Keratinocyte (primary cell): ENCODE measurements around the gene CEP43. TPM values are rescaled to one million over a fixed set of nuclear protein-coding genes. Genes with fewer than 3 reads are reported as not detected.

Experiments
- DNase-seq: peaks from one replicate; pipeline ENCODE4 v3.0.0-alpha.2; 2011; ENCODE audit warnings: low read depth, missing footprints, low spot score
- FAIRE-seq: peaks from 2 replicates; lab custom pipeline; 2011; peaks lifted over from hg19 to GRCh38; lab: Jason Lieb, UNC
- H2AFZ ChIP-seq: 2 replicates; pipeline ENCODE4 v1.6.0; 2012; ENCODE audit warnings: low read length, control low read depth, inconsistent platforms; ENCODE audit not compliant: control insufficient read depth
- H3K27ac ChIP-seq: 2 replicates; pipeline ENCODE4 v1.5.1; 2011; ENCODE audit warnings: low read length; ENCODE audit not compliant: control insufficient read depth, insufficient read depth
- H3K27me3 ChIP-seq: 3 replicates; pipeline ENCODE4 v1.6.0; 2011; ENCODE audit warnings: low read length; ENCODE audit not compliant: control insufficient read depth, insufficient read depth; ENCODE audit errors: extremely low read depth
- H3K36me3 ChIP-seq, 2 experiments: 2 replicates in 1 of 2; 3 replicates in 1 of 2; pipeline ENCODE4 v1.5.1; 2011; ENCODE audit warnings: low read length in 2 of 2, mild to moderate bottlenecking in 1 of 2; ENCODE audit not compliant: control insufficient read depth in 2 of 2, insufficient read depth in 2 of 2; ENCODE audit errors: extremely low read depth in 1 of 2
- H3K4me1 ChIP-seq: 3 replicates; pipeline ENCODE4 v1.5.1; 2011; ENCODE audit warnings: low read length; ENCODE audit not compliant: control insufficient read depth, insufficient read depth; ENCODE audit errors: extremely low read depth
- H3K4me2 ChIP-seq: 3 replicates; pipeline ENCODE4 v1.6.0; 2011; ENCODE audit warnings: low read depth, low read length; ENCODE audit not compliant: control insufficient read depth, insufficient read depth; ENCODE audit errors: extremely low read depth
- H3K4me3 ChIP-seq, 3 experiments: fragments of 200-600 bp in 1 of 3; sonication (generic) in 1 of 3; 2 replicates in 2 of 3; 3 replicates in 1 of 3; pipeline ENCODE4 v1.5.1; 2011 to 2016; ENCODE audit warnings: low read length in 3 of 3, mild to moderate bottlenecking in 3 of 3, control low read depth in 2 of 3, inconsistent platforms in 1 of 3, low read depth in 1 of 3, mixed read lengths in 1 of 3, mixed run types in 1 of 3, moderate library complexity in 1 of 3; ENCODE audit not compliant: control insufficient read depth in 2 of 3, insufficient read depth in 2 of 3; ENCODE audit errors: extremely low read depth in 1 of 3
- H3K79me2 ChIP-seq: 2 replicates; pipeline ENCODE4 v1.6.0; 2012; ENCODE audit warnings: low read length; ENCODE audit not compliant: control insufficient read depth, insufficient read depth
- H3K9ac ChIP-seq: 3 replicates; pipeline ENCODE4 v1.6.0; 2011; ENCODE audit warnings: low read length; ENCODE audit not compliant: control insufficient read depth, insufficient read depth; ENCODE audit errors: extremely low read depth
- H3K9me1 ChIP-seq: 3 replicates; pipeline ENCODE4 v1.6.0; 2011; ENCODE audit warnings: low read length; ENCODE audit not compliant: control insufficient read depth, insufficient read depth; ENCODE audit errors: extremely low read depth
- H3K9me3 ChIP-seq: 2 replicates; pipeline ENCODE4 v1.5.1; 2012; ENCODE audit warnings: low read depth, low read length; ENCODE audit not compliant: control insufficient read depth
- H4K20me1 ChIP-seq: 3 replicates; pipeline ENCODE4 v1.6.0; 2011; ENCODE audit warnings: low read length; ENCODE audit not compliant: control insufficient read depth, insufficient read depth; ENCODE audit errors: extremely low read depth
- EZH2 ChIP-seq: IDR thresholded peaks from one replicate; pipeline ENCODE4 v1.6.1; 2012; ENCODE audit warnings: inconsistent platforms, mild to moderate bottlenecking, low read length, moderate library complexity
- dilution Hi-C: fragments of 300-500 bp; cut with MboI; formaldehyde crosslinking; loops from one replicate; pipeline ENCODE4 v1.7.0; 2020; ENCODE audit warnings: low sequenced_read_pairs; ENCODE audit not compliant: extremely low pct_ligation_motif_present
- polyA plus RNA-seq, 5 experiments: library from polyadenylated mRNA; depleted of rRNA in 3 of 5; stranded (reverse) in 3 of 5; stranded (forward) in 1 of 5; unstranded in 1 of 5; fragments of >200 nt; gene quantifications; 1 replicate in 1 of 5; 2 replicates in 3 of 5; 3 replicates in 1 of 5; pipeline versions ENCODE4 v1.2.1 to v1.2.3, GENCODE V29; 2011 to 2012; ENCODE audit warnings: missing spikeins in 2 of 5, low read depth in 1 of 5, low replicate concordance in 1 of 5
- TF ChIP-seq, protein P1 (sequence below), 3 experiments: IDR thresholded peaks in 1 of 3; conservative IDR thresholded peaks in 1 of 3; optimal IDR thresholded peaks in 1 of 3; 2 replicates in 2 of 3; 3 replicates in 1 of 3; pipeline versions ENCODE3 to v1.5.1; 2011; ENCODE audit warnings: low read length in 3 of 3, mild to moderate bottlenecking in 3 of 3, moderate library complexity in 2 of 3, control low read depth in 1 of 3, inconsistent platforms in 1 of 3; ENCODE audit not compliant: insufficient read depth in 2 of 3; ENCODE audit errors: extremely low read depth in 1 of 3

The CEP43 gene
- polyA plus RNA-seq, 1 donor (not counting 4 experiments of a cell fraction or from before 2014, with no cell fraction given): 18.4 TPM

- Histone ChIP-seq H3K27me3 (no peaks in the 10 kb centered on the region), H3K4me2 (no peak overlapping the region), H3K79me2 (no peaks in the 10 kb centered on the region), H3K9ac (no peak overlapping the region), H4K20me1 (no peaks in the 10 kb centered on the region), H2AFZ (no peak overlapping the region), H3K4me1 (peaks cover 5% of the 10 kb centered on the region), H3K9me3 (no peaks in the 10 kb centered on the region), H3K9me1 (no peaks in the 10 kb centered on the region), H3K4me3 (no peak overlapping the region), H3K27ac (no peak overlapping the region), H3K36me3 (no peaks in the 10 kb centered on the region)
- no peak for FAIRE-seq
- dilution Hi-C loops: no loop called here
- DNase-seq: no peak
- no peak for TF ChIP-seq EZH2
- TF ChIP-seq, protein P1, sequence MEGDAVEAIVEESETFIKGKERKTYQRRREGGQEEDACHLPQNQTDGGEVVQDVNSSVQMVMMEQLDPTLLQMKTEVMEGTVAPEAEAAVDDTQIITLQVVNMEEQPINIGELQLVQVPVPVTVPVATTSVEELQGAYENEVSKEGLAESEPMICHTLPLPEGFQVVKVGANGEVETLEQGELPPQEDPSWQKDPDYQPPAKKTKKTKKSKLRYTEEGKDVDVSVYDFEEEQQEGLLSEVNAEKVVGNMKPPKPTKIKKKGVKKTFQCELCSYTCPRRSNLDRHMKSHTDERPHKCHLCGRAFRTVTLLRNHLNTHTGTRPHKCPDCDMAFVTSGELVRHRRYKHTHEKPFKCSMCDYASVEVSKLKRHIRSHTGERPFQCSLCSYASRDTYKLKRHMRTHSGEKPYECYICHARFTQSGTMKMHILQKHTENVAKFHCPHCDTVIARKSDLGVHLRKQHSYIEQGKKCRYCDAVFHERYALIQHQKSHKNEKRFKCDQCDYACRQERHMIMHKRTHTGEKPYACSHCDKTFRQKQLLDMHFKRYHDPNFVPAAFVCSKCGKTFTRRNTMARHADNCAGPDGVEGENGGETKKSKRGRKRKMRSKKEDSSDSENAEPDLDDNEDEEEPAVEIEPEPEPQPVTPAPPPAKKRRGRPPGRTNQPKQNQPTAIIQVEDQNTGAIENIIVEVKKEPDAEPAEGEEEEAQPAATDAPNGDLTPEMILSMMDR (optimal IDR thresholded peaks at IDR 0.05 in 1 of 3, IDR thresholded peaks at IDR 0.05 in 1 of 3, conservative IDR thresholded peaks at IDR 0.05 in 1 of 3; ENCODE audit: extremely low read depth in 1 of 3, insufficient read depth in 2 of 3, low read length in 3 of 3): no peak
These were observed 41.5 kb upstream of the CEP43 start for GRCh38 chr6:166957805-166958076.

GRCh38 chr6:166958926-166959861, 40.0 kb upstream of the CEP43 start:
- TF ChIP-seq EZH2: no peak
- TF ChIP-seq, protein P1 (optimal IDR thresholded peaks at IDR 0.05 in 1 of 3, IDR thresholded peaks at IDR 0.05 in 1 of 3, conservative IDR thresholded peaks at IDR 0.05 in 1 of 3; ENCODE audit: extremely low read depth in 1 of 3, insufficient read depth in 2 of 3, low read length in 3 of 3): no peak
- Histone ChIP-seq H3K36me3 (no peaks in the 10 kb centered on the region), H3K27me3 (no peaks in the 10 kb centered on the region), H3K27ac (no peak overlapping the region), H3K9me1 (no peaks in the 10 kb centered on the region), H2AFZ (no peak overlapping the region), H3K4me2 (no peak overlapping the region), H3K4me1 (peaks cover 5% of the 10 kb centered on the region), H3K9me3 (no peaks in the 10 kb centered on the region), H3K4me3 (no peak overlapping the region), H3K9ac (no peak overlapping the region), H3K79me2 (no peaks in the 10 kb centered on the region), H4K20me1 (no peaks in the 10 kb centered on the region)
- dilution Hi-C loops: no loop called here
- no peak for DNase-seq
- no peak for FAIRE-seq
